CD4-positive, alpha-beta memory T cell (primary cell): Measurements from ENCODE around the gene KCTD21. TPM values are rescaled to one million over a fixed set of nuclear protein-coding genes. Genes with fewer than 3 reads are reported as not detected.
"Not testable (repeated sequence)": the region's sequence is repeated elsewhere in the genome, so short reads cannot be mapped to it uniquely, and the experiment has no call there.

ENCODE experiments used
- CTCF ChIA-PET: fragments of 350-600 bp; sonication (Branson Sonifier 250); formaldehyde crosslinking; loops from one replicate; lab custom pipeline; 2021; ENCODE audit warnings: inconsistent platforms; ENCODE audit not compliant: partially characterized antibody; lab: Charles Lee
- POLR2A ChIA-PET: fragments of 350-600 bp; sonication (Branson Sonifier 250); formaldehyde crosslinking; loops from one replicate; lab custom pipeline; 2021; ENCODE audit not compliant: partially characterized antibody; lab: Charles Lee
- DNase-seq, 5 donors: peaks; one replicate each; pipeline versions ENCODE4 v3.0.0 to v3.0.0-alpha.2; 2020 to 2022; ENCODE audit warnings: mixed read lengths in 1 of 5
- H3K27ac ChIP-seq: one replicate; pipeline ENCODE4 v1.7.0; 2013; ENCODE audit warnings: low read depth, low read length
- H3K27me3 ChIP-seq: 2 replicates; pipeline ENCODE4 v1.7.0; 2013; ENCODE audit warnings: mild to moderate bottlenecking, low read length, moderate library complexity; ENCODE audit not compliant: insufficient read depth
- H3K36me3 ChIP-seq: 2 replicates; pipeline ENCODE4 v1.7.0; 2013; ENCODE audit warnings: mild to moderate bottlenecking, low read length, moderate library complexity; ENCODE audit not compliant: insufficient read depth
- H3K4me1 ChIP-seq: 2 replicates; pipeline ENCODE4 v1.7.0; 2013; ENCODE audit warnings: mild to moderate bottlenecking, low read length, moderate library complexity; ENCODE audit not compliant: insufficient read depth
- H3K4me3 ChIP-seq, 2 donors: one replicate each; pipeline ENCODE4 v1.7.0; 2013; ENCODE audit warnings: low read length in 2 of 2, mild to moderate bottlenecking in 1 of 2
- H3K9me3 ChIP-seq, 2 donors: one replicate each; pipeline ENCODE4 v1.7.0; 2013; ENCODE audit warnings: low read length in 2 of 2, control low read depth in 1 of 2; ENCODE audit not compliant: control insufficient read depth in 1 of 2
- H3K27ac Mint-ChIP-seq, 7 donors: one replicate each; pipeline ENCODE4 v1.8.0; 2020 to 2021; ENCODE audit warnings: mixed read lengths in 7 of 7, mild to moderate bottlenecking in 6 of 7, inconsistent platforms in 3 of 7, moderate library complexity in 3 of 7
- H3K27me3 Mint-ChIP-seq, 2 donors: one replicate each; pipeline ENCODE4 v1.8.0; 2020 to 2021; ENCODE audit warnings: mixed read lengths in 2 of 2
- H3K36me3 Mint-ChIP-seq, 2 donors: one replicate each; pipeline ENCODE4 v1.8.0; 2020 to 2021; ENCODE audit warnings: mixed read lengths in 2 of 2, inconsistent platforms in 1 of 2, mild to moderate bottlenecking in 1 of 2
- H3K4me1 Mint-ChIP-seq, 4 donors: one replicate each; pipeline ENCODE4 v1.8.0; 2020 to 2021; ENCODE audit warnings: mixed read lengths in 4 of 4, mild to moderate bottlenecking in 1 of 4
- H3K4me3 Mint-ChIP-seq, 8 donors: one replicate each; pipeline ENCODE4 v1.8.0; 2020 to 2021; ENCODE audit warnings: mixed read lengths in 8 of 8, mild to moderate bottlenecking in 7 of 8, moderate library complexity in 6 of 8, inconsistent platforms in 3 of 8
- H3K9me3 Mint-ChIP-seq, 8 donors: one replicate each; pipeline ENCODE4 v1.8.0; 2020 to 2021; ENCODE audit warnings: mixed read lengths in 8 of 8, mild to moderate bottlenecking in 5 of 8, inconsistent platforms in 3 of 8, moderate library complexity in 1 of 8
- intact Hi-C: fragments of 100-400 bp; cut with micrococcal nuclease; formaldehyde crosslinking; loops from one replicate; pipeline ENCODE4 v1.15.1; 2023
- polyA plus RNA-seq, 2 donors: library from polyadenylated mRNA; unstranded; fragments of 300-500 nt; fragmentation: Illumina TruSeq; gene quantifications; one replicate each; pipeline ENCODE4 v1.2.3, GENCODE V29; 2021
- total RNA-seq, 2 experiments: library from RNA; stranded (reverse); gene quantifications; one replicate each; pipeline ENCODE4 v1.2.3, GENCODE V29; 2021

KCTD21 gene
- total and polyA plus RNA-seq, 4 experiments from 2014 or later: 0.88 to 8.6 (median 5.3) TPM

- no peak overlapping the region for H3K4me3 Mint-ChIP-seq
Measured at GRCh38 chr11:78223320-78223954, 35.0 kb upstream of the KCTD21 start.

GRCh38 chr11:78222726-78223125, 34.3 kb upstream of the KCTD21 start:
- H3K9me3 Mint-ChIP-seq, H3K4me1 Mint-ChIP-seq, H3K4me1 ChIP-seq, intact Hi-C loops, POLR2A ChIA-PET, H3K27ac ChIP-seq, H3K9me3 ChIP-seq, CTCF ChIA-PET, H3K27me3 ChIP-seq, H3K4me3 ChIP-seq, H3K27ac Mint-ChIP-seq, H3K4me3 Mint-ChIP-seq, DNase-seq, H3K27me3 Mint-ChIP-seq: not testable (repeated sequence)
- peaks cover 14 to 32% of the 10 kb centered on the region in 2 donors for H3K36me3 Mint-ChIP-seq
- peaks cover 12% of the 10 kb centered on the region for H3K36me3 ChIP-seq

More at GRCh38 chr11:78223320-78223954, 35.0 kb upstream of the KCTD21 start:
- POLR2A ChIA-PET: no interaction called here
- Histone ChIP-seq H3K27me3 (no peaks in the 10 kb centered on the region), H3K36me3 (peaks cover 12% of the 10 kb centered on the region), H3K4me3 (no peak overlapping the region), H3K9me3 (no peaks in the 10 kb centered on the region), H3K4me1 (no peaks in the 10 kb centered on the region), H3K27ac (no peak overlapping the region)
- Mint-ChIP-seq H3K36me3 (peaks cover 13 to 29% of the 10 kb centered on the region in 2 donors), H3K9me3 (no peaks in the 10 kb centered on the region), H3K27me3 (no peaks in the 10 kb centered on the region), H3K27ac (peak overlapping the region in 1 of 7 donors; percentile 70), H3K4me1 (peaks cover 0 to 7% (median 1%) of the 10 kb centered on the region in 4 donors)
- CTCF ChIA-PET: no interaction called here
- intact Hi-C loops: no loop called here
- DNase-seq: no peak

- H3K27ac Mint-ChIP-seq: peak overlapping the region in 3 of 7 donors; percentile 31 to 78 (median 38)
- CTCF ChIA-PET: no interaction called here
- no peaks in the 10 kb centered on the region for H3K9me3 Mint-ChIP-seq
- POLR2A ChIA-PET: no interaction called here
- Histone ChIP-seq H3K27ac (no peak overlapping the region), H3K36me3 (peaks cover 12% of the 10 kb centered on the region), H3K27me3 (no peaks in the 10 kb centered on the region), H3K4me3 (no peak overlapping the region), H3K4me1 (no peaks in the 10 kb centered on the region), H3K9me3 (no peaks in the 10 kb centered on the region)
- intact Hi-C loops: no loop called here
- no peaks in the 10 kb centered on the region for H3K27me3 Mint-ChIP-seq
- H3K4me1 Mint-ChIP-seq: peaks cover 0 to 7% (median 2%) of the 10 kb centered on the region in 4 donors
- no peak for DNase-seq
- no peak overlapping the region for H3K4me3 Mint-ChIP-seq
- H3K36me3 Mint-ChIP-seq: peaks cover 20 to 39% of the 10 kb centered on the region in 2 donors
Measured at GRCh38 chr11:78221396-78222315, 33.2 kb upstream of the KCTD21 start.

- peak overlapping the region in 5 of 7 donors; percentile 7 to 83 (median 35) for H3K27ac Mint-ChIP-seq
- peaks cover 22 to 41% of the 10 kb centered on the region in 2 donors for H3K36me3 Mint-ChIP-seq
- H3K4me3 Mint-ChIP-seq: no peak overlapping the region
- Histone ChIP-seq H3K27ac (no peak overlapping the region), H3K27me3 (no peaks in the 10 kb centered on the region), H3K9me3 (no peaks in the 10 kb centered on the region), H3K36me3 (peaks cover 12% of the 10 kb centered on the region), H3K4me1 (no peaks in the 10 kb centered on the region), H3K4me3 (no peak overlapping the region)
- H3K9me3 Mint-ChIP-seq: no peaks in the 10 kb centered on the region
- H3K4me1 Mint-ChIP-seq: peaks cover 0 to 7% (median 2%) of the 10 kb centered on the region in 4 donors
- ChIA-PET POLR2A (no interaction called here), CTCF (no interaction called here)
- no peak for DNase-seq
- H3K27me3 Mint-ChIP-seq: no peaks in the 10 kb centered on the region
- intact Hi-C loops: no loop called here
Measured at GRCh38 chr11:78220218-78221157, 32.1 kb upstream of the KCTD21 start.

GRCh38 chr11:78219493-78220217, 31.2 kb upstream of the KCTD21 start:
- no peak overlapping the region for H3K27ac ChIP-seq
- Mint-ChIP-seq H3K4me3 (no peak overlapping the region), H3K4me1 (peaks cover 0 to 7% (median 2%) of the 10 kb centered on the region in 4 donors), H3K9me3 (no peaks in the 10 kb centered on the region), H3K27ac (peak overlapping the region in 3 of 7 donors; percentile 24 to 74 (median 62)), H3K36me3 (peaks cover 22 to 37% of the 10 kb centered on the region in 2 donors), H3K27me3 (no peaks in the 10 kb centered on the region)
- H3K36me3 ChIP-seq: peaks cover 12% of the 10 kb centered on the region
- ChIA-PET POLR2A (no interaction called here), CTCF (no interaction called here)
- intact Hi-C loops: no loop called here
- no peaks in the 10 kb centered on the region for H3K9me3 ChIP-seq
- H3K27me3 ChIP-seq: no peaks in the 10 kb centered on the region
- no peak overlapping the region for H3K4me3 ChIP-seq
- H3K4me1 ChIP-seq: no peaks in the 10 kb centered on the region
- no peak for DNase-seq

- no peak for DNase-seq
- Mint-ChIP-seq H3K36me3 (peaks cover 22 to 35% of the 10 kb centered on the region in 2 donors), H3K27me3 (no peaks in the 10 kb centered on the region), H3K9me3 (no peaks in the 10 kb centered on the region), H3K27ac (peak overlapping the region in 3 of 7 donors; percentile 24 to 85 (median 62)), H3K4me1 (peaks cover 0 to 7% (median 2%) of the 10 kb centered on the region in 4 donors), H3K4me3 (no peak overlapping the region)
- Histone ChIP-seq H3K36me3 (peaks cover 12% of the 10 kb centered on the region), H3K27me3 (no peaks in the 10 kb centered on the region), H3K9me3 (no peaks in the 10 kb centered on the region), H3K27ac (no peak overlapping the region), H3K4me3 (no peak overlapping the region), H3K4me1 (no peaks in the 10 kb centered on the region)
- ChIA-PET CTCF (no interaction called here), POLR2A (no interaction called here)
- intact Hi-C loops: no loop called here
Measured at GRCh38 chr11:78218707-78219492, 30.5 kb upstream of the KCTD21 start.
